ENCODE measurements around the gene EDIL3.
"Not testable (repeated sequence)": the region's sequence is repeated elsewhere in the genome, so short reads cannot be mapped to it uniquely, and the experiment has no call there.

Gene EDIL3

DNA sequence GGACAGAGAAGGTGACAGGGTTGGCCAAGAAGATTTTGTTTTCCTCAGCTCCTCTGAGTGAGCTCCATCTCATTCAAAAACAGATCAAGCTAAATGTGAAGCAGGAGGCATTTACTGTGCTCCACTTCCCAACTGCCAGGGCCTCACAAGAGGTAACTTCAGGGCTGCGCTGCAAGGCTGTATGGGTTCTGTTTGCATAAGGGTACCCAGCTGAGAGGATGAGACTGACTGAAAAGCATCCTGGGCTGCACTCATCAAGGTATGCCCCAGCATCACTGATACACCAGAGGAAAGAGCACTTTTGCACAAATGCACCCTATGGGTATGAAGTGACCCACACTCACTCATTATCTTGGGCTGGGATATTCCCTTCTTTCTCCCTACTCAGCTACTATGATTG lies 347.8 kb downstream of the EDIL3 start:
- DNase-seq, result no peak

DNA sequence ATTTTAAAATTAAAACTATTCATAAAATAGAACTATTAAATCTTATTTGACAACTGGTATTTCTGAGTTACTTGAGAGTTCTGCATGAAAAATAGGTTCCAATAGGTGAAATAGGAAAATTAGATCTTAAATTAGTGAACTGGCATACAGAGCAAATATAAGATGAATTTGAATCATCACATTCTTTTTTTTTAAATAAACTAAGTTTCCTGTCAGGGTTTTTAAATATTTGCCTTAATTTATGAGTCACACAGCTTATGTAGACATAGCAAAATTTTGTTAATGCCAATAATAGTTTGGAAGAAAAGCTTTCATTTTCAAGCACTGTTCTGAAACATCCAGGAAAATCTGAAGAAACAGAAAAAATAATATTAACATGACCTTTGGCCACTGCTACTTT lies 352.4 kb downstream of the EDIL3 start:
- DNase-seq, result no peak

DNA sequence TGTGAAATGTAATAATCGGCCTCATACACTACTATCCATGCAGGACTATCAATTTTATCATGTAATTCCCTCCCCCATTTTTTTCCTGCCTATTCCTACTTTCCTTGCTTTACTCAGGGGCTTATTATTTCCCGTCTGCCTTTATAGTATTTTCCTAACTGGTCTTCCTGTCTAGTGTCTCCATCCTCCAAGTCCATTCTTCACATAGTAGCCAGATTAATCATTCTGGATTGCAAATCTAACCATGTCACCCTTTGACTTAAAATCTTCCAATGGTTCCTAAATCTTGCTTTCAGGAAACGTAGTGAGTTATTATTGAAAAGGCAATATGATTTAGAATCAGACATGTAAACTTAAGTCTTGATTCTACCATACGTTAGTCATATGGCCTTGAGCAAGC lies 356.6 kb downstream of the EDIL3 start:
- no peak for DNase-seq

DNA sequence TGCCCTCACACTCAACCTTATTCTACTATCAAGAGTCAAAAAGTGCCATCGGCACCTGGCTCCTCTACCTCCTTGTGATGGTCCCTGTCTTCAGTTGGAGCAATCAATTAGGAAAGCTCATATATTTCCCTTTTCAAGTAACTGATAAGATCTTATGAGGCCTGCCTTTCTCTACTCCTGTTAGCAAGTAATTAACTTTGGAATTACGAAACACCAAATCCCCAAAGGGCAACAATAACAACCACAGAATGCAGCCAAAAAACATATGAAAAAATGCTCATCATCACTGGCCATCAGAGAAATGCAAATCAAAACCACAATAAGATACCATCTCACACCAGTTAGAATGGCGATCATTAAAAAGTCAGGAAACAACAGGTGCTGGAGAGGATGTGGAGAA lies 366.2 kb downstream of the EDIL3 start:
- not testable (repeated sequence) for DNase-seq

DNA sequence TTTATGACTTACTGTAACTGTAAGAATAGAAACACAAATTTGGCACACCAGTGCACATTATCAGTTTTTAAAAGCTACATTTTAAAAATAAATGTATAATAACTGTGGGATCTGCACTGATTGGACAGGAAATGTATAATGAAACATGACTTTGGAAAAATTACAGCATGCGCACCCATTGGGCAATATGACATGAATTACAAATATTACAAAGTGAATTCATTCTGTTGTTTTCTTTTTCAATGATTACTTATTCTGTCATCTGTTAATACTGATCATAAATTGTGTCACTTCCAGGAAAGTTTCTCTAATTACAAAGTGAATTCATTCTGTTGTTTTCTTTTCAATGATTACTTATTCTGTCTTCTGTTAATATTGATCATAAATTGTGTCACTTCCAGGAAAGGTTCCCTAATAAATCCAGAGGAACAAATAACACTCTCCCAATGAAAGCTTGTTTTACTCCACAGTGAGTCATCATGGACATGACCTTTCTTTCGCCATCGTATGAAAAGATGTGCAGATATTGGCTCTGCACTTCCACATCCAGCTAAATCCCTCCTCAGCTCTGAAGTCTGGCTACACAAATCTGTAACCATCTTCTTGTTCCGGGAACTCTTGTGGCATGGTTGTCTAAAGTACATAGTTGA lies 367.0 kb downstream of the EDIL3 start:
- no peak for DNase-seq

- no peak for DNase-seq
Measured at GRCh38 chr5:84016085-84016484, 368.6 kb downstream of the EDIL3 start.

DNA sequence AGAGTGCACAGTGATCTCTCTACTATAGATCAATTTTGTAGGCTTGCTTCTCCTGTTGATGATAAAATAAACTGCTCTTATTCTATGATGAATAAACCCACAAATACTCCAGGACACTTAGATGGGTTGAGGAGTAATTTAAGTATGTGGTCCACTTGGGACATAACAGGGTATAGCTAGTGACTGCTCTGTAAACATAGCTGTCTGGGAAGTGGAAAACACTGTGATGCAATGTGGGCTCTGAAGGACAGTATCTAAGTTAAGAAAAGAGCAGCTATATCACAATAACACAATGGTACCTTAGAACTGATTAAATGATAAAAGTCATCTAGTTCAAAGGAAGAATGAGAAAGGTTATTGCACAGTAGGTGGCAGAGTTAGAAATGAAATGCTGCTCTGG lies 369.7 kb downstream of the EDIL3 start:
- DNase-seq, result no peak

DNA sequence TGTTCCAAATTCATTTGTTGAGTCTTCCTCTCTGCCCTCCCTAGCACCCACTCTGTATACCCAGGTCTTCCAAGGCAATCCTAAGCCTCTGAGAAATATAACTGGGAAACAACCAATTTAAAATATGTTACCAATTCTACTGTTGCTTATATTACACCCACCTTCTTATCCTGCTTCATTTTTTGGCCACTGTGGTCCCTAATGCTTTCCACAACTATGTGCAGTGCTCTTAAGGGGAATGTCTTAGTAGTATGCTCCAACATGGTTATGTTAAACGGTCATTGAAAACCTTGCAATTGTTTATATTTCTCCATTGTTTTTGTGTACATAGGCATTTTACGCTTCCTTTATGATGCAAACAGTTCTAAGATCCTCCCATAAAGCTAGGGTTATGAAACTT lies 390.9 kb downstream of the EDIL3 start:
- no peak for DNase-seq

- DNase-seq, result no peak
Measured at GRCh38 chr5:83991566-83992224, 393.0 kb downstream of the EDIL3 start.

DNA sequence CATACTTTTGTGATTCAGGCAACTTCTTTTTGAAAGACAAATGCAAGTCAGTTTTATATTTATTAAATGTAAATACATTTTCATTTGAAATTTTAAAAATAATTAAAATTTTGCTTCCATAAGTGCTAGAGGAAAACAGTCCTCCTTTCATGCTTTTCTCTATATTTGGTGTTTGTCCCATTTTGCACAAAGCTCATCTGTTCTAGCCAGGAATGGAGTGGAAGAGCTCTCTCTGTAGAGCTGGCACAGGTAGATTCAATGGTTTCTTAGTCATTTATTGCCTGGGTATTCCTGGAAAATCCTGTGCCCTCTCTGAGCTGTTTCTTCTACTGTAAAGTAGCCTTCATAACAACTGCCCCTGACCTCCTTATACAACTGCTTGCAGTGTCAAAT lies 396.4 kb downstream of the EDIL3 start:
- DNase-seq, result no peak

GRCh38 chr5:83987513-83988292 lies 397.0 kb downstream of the EDIL3 start:
- DNase-seq, result no peak

- DNase-seq, result no peak
Measured at GRCh38 chr5:83983852-83984251, 400.8 kb downstream of the EDIL3 start.

DNA sequence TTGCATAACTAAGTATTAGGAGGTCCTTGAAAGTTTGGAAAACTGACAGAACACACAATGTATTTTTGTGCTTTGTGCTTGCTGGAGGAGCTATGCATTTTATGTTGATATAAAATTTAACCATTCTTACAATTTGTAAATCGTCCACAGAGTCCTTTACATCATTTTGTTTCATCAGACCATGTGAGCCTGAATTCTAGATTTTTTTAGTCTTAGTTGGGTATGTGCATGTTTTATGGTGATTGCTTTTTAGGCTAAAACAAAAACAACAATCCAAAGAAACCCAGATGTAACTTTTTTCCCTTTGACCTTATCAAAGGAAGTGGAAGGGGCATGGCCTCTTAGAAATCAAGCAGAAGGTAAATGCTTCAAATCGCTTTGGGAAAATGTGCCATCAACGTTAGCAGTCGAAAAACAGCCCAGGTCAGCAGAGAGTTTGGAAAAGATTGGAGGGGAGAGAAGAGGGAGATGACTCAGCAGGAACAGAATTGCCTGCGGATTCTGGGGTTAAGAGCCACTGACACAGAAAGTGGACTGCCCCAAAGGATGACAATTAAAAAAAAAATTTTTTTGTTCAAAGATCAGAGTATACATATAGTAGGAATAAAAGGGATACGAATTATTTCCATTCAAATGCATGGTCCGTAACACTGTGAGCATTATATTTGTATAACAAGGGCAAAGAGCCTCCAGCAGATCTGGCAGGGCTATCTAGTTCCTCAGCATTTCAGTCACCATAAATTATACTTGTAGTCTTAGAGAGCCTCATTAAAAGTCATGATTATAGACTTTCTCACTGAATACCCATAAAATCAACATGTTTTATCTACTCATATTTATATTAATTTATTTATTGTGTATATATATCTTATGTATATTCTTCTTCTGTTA lies 410.5 kb downstream of the EDIL3 start:
- DNase-seq, result no peak

- DNase-seq, result no peak
Measured at GRCh38 chr5:83972909-83973308, 411.8 kb downstream of the EDIL3 start.

DNA sequence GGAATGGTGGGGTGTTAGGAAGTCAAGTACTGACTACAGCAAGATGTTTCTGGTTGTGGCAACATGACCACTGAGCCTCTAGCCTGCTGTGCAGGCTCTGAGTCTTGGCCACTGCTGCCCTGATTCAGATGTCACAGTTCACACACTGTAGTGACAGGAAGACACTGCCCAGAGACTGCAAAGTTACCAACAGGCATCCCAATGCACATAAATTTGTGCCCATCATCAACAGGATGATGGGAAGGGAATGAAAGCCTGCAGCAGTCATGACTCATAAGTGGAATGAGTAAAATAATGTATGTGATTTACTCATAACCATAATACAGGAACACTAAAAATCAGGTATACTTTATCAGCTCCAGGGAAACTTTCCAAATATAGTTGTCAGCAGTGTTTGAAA lies 412.4 kb downstream of the EDIL3 start:
- DNase-seq, result no peak

DNA sequence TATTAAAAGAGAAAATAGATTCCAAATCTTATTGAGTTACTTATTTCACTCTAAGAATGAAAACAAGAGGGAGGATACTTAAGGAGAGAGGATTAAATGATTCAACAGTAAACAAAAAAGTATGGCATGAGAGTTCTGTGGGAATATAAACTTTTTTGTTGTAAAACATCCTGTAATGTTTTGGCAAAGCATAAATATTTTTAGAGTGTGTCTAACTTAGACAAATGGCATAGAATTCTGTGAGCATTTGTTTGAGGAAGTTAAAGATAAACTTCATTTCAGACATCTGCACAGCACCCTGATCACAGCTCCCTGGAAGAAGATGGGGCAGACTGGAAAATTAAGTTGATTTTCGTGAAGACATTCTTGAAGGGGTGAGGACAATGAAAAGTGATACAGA lies 417.3 kb downstream of the EDIL3 start:
- DNase-seq, result no peak

- DNase-seq, result no peak
Measured at GRCh38 chr5:83965441-83965840, 419.2 kb downstream of the EDIL3 start.

GRCh38 chr5:83964271-83964670 lies 420.4 kb downstream of the EDIL3 start:
- no peak for DNase-seq

GRCh38 chr5:83957188-83957587 lies 427.5 kb downstream of the EDIL3 start:
- DNase-seq, result no peak

DNA sequence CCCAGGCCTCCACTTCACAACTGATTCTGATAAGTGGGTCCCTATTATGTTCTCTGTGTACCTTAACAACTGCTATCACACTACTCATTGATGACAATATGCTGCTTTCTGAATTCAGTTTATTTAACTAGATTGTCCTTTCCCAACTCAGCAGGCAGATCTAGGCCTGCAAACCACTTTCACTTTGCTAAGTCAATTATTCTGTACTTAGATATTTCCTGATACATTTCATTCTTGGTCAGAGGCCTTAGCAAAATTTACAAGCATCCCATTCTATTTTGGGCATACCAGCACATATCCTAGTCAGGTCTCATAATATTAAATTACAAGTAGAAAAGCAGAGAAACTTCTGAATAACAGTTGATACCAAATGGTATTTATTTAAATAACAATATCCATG lies 428.3 kb downstream of the EDIL3 start:
- no peak for DNase-seq

DNA sequence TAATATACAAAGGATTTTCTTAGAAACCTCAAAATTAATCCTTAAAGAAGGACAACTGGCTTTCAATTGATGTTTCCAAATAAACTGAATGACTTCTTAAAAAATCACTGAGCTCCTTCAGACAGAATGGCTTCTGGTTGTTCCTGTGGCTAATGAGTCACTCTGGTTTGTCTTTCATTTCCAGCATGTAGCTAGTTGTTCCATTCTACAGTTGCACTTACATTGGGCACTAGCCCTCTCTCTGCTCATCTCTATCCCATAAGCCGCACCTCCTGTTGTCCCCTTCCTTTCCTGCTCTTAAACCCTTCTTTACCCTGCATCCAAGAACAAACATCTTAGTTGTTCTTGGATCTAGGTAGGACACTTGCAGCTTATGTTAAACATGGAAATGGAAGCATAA lies 428.8 kb downstream of the EDIL3 start:
- no peak for DNase-seq

DNA sequence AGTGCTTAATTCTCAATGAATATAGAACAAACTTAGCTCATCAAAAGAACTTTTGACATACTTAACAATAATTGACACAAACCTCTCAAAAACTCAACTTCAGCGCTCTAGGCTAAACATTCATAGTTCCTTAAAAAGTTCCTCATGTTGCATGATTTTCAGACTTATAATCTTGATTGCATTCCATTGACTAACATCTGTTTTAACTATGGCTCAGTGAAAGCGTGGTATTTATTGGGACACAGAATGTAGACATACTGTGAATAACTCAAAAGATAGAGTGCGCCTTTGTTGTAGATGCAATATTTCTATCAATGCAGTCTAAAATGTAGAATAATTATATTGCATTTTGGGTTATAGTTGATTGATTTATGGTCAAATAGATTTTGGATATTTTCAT lies 436.9 kb downstream of the EDIL3 start:
- no peak for DNase-seq

- no peak for DNase-seq
Measured at GRCh38 chr5:83946516-83946915, 438.2 kb downstream of the EDIL3 start.
